ENCODE measurements around the gene LDLRAP1. TPM values are rescaled to one million over a fixed set of nuclear protein-coding genes. Genes with fewer than 3 reads are reported as not detected.

Gene LDLRAP1
- total RNA-seq, 1 donor from 2014 or later = 20.7 TPM

DNA sequence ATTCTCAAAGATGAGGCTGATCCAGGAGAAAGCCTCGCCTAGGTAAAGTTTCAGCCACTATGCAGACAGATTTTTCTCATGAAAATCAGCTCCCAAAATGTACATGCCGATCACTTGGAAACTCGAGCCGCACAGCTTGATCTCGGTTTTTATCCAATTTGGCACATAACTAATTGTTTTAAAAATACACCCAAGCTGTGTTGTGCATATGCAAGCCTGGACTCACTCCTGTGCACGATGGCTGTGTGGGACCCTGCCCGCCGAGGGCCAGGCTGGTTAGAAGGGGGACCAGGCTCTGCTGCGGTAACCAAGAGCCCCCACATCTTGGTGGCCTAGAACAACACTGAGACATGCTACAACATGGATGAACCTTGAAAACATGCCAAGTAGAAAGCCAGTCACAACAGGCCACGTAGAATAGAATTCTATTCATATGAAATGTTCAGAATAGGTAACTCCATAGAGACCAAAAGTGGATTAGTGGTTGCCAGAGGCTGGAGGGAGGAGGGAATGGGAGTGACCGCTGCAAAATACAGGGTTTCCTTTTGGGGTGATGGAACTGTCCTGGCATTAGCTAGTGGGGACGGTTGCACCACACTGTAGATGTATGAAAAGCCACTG lies 16.1 kb upstream of the LDLRAP1 start:
- no peak for DNase-seq (ENCODE audit: extremely low spot score, unreplicated experiment)
- H3K4me3 Mint-ChIP-seq = no peak overlapping the region
- H3K36me3 Mint-ChIP-seq = no peaks in the 10 kb centered on the region
- H3K9me3 Mint-ChIP-seq = peaks cover 6% of the 10 kb centered on the region
- no peak overlapping the region for H3K27ac Mint-ChIP-seq
- TF ChIP-seq, protein P1, sequence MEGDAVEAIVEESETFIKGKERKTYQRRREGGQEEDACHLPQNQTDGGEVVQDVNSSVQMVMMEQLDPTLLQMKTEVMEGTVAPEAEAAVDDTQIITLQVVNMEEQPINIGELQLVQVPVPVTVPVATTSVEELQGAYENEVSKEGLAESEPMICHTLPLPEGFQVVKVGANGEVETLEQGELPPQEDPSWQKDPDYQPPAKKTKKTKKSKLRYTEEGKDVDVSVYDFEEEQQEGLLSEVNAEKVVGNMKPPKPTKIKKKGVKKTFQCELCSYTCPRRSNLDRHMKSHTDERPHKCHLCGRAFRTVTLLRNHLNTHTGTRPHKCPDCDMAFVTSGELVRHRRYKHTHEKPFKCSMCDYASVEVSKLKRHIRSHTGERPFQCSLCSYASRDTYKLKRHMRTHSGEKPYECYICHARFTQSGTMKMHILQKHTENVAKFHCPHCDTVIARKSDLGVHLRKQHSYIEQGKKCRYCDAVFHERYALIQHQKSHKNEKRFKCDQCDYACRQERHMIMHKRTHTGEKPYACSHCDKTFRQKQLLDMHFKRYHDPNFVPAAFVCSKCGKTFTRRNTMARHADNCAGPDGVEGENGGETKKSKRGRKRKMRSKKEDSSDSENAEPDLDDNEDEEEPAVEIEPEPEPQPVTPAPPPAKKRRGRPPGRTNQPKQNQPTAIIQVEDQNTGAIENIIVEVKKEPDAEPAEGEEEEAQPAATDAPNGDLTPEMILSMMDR (conservative IDR thresholded peaks at IDR 0.05) = no peak
- no peaks in the 10 kb centered on the region for H3K27me3 Mint-ChIP-seq
- H3K4me1 Mint-ChIP-seq (ENCODE audit: unreplicated experiment) = peaks cover 12% of the 10 kb centered on the region

DNA sequence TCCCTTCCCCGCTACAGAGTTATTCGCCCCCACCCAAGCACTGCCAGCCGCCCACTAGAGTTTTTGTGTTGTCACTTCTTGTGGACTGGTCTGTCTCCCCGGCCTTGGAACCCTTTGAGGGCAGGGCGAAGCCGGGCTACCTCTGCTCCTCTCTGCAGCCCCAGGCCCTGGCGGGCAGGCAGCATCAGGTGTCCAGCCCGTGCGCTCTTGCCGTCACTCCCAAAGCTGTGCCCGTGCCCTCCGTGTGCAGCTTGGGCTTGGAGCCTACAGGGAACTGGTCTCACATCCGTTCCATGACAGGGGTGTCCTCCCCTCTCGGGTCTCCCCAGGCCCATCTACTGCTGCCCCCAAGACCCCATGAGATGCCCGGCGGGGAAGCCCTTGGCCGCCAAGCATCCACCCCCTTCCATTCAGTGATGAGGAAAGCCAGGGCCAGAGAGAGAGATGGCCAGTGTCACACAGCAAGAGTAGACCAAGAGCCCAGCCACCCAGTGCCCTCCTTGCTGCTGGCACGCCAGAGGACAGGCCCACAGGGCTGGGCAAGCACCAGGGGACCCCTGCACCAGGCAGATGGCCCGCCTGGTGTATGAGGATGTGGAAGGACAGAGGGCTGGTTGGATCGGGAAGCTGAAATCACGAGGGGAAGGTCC lies 15.3 kb upstream of the LDLRAP1 start:
- Mint-ChIP-seq H3K36me3 (no peaks in the 10 kb centered on the region), H3K4me1 (ENCODE audit: unreplicated experiment) (peaks cover 8% of the 10 kb centered on the region), H3K27ac (no peak overlapping the region), H3K27me3 (no peaks in the 10 kb centered on the region), H3K9me3 (peaks cover 6% of the 10 kb centered on the region), H3K4me3 (no peak overlapping the region)
- DNase-seq (ENCODE audit: extremely low spot score, unreplicated experiment) = no peak
- TF ChIP-seq, protein P1 (conservative IDR thresholded peaks at IDR 0.05) = no peak

DNA sequence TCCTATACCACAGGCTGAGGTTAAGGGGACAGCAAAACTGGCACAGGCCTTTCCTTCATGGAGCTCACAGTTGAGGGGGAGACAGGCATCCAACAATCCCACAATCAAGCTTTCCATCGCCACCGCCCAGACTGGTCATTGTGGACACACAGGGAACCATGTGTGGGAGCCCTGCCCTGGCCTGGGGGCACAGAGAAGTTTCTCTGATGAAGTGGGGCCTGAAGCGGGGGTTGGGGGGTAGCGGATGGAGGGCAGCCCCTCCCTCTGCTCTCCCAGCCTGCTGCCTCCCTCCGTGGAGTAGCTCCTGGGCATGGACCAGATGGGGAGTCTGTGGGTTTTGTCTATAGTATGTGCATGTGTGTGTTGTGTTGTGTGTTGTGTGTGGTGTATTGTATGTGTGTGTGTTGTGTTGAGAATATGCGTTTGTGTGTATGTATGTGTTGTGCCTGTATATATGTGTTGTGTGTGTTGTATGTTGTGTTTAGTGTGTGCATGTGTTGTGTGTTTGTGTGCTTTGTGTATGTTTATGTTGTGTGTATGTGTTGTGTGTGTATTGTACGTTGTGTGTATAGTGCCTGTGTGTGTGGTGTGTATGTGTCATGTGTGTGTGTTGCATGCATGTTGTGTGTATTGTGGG lies 14.4 kb upstream of the LDLRAP1 start:
- Mint-ChIP-seq H3K9me3 (peaks cover 6% of the 10 kb centered on the region), H3K27me3 (no peaks in the 10 kb centered on the region), H3K4me1 (ENCODE audit: unreplicated experiment) (peaks cover 8% of the 10 kb centered on the region), H3K27ac (no peak overlapping the region), H3K36me3 (no peaks in the 10 kb centered on the region), H3K4me3 (no peak overlapping the region)
- DNase-seq (ENCODE audit: extremely low spot score, unreplicated experiment) = no peak
- TF ChIP-seq, protein P1 (conservative IDR thresholded peaks at IDR 0.05) = no peak

DNA sequence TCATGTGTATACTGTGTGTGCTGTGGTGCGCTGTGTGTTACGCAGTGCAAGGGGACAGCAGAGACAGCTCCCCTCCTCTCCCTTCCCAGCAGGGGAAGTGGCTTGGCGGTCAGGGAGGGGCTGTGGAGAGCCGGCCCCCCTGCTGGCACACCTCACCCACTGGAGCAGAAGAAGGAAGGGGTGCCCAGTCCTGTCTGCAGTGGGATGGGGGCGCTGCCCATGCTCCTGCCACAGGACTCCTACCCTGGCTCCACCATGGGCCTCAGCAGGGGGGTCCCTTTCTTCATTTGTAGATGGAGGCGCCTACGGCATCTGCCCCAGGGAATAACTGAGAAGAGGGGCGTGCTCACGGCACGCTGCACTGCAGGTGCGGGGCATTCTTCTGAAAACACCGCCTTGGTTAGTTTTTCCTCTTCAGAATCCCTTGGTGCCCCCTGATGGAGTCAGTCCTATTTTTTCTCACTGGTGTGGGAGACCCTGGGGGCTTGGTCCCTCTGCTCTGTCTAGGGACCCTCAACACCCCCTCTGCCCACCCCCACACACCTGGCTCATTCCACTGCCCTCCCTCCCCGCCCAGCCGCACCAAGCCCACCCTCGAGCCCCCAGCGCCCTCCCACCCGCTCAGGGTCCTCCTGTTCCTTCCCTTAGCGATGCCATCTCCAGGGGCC lies 13.8 kb upstream of the LDLRAP1 start:
- H3K36me3 Mint-ChIP-seq = no peaks in the 10 kb centered on the region
- H3K4me3 Mint-ChIP-seq = no peak overlapping the region
- H3K27me3 Mint-ChIP-seq = no peaks in the 10 kb centered on the region
- no peak for DNase-seq (ENCODE audit: extremely low spot score, unreplicated experiment)
- no peak overlapping the region for H3K27ac Mint-ChIP-seq
- H3K4me1 Mint-ChIP-seq (ENCODE audit: unreplicated experiment) = peaks cover 8% of the 10 kb centered on the region
- TF ChIP-seq, protein P1 (conservative IDR thresholded peaks at IDR 0.05) = no peak
- peaks cover 6% of the 10 kb centered on the region for H3K9me3 Mint-ChIP-seq

DNA sequence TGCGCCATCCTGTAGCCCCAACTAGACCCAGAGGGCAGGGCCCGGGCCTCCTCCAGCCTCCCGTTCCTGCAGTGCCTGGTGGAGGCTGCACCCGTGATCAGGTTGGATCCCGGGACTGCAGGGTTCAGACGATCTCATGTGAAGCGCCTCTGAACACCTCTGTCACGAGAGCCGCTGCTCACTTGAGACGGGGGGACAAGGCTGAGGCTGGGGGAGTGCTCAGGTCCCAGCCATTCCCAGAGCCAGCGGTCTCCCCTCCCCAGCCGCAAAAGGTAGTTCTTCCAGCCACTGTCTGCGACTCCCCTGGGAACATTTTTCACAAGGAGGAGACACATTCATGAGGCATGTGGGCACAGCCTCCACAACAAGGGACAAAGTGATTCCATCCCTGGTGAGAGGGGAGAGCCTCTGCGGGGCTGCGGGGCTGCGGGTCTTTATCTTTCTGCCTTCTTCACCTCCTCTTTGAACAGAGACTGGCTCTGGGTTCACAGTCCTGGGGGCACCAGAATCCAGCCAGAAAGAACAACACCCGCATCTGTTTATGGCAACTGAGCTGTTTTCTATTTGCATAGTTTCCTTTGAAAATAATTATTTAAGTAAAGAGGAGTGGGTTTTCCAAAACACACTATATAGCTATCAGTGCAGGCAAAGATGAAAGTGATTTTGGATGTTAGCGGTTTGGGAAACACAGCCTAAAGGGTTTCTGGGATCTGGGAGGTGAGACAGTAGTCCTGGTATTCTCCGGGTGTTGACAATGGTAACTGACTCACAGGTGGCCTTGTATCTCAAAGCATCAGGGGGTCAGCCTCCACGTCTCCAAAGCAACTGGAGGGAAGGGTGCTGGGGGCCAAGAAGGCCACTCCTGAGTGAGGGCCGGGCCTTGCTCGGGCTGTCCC lies 13.0 kb upstream of the LDLRAP1 start:
- peaks cover 2% of the 10 kb centered on the region for H3K9me3 Mint-ChIP-seq
- TF ChIP-seq, protein P1 (conservative IDR thresholded peaks at IDR 0.05) = no peak
- no peaks in the 10 kb centered on the region for H3K36me3 Mint-ChIP-seq
- no peak for DNase-seq (ENCODE audit: extremely low spot score, unreplicated experiment)
- no peaks in the 10 kb centered on the region for H3K27me3 Mint-ChIP-seq
- H3K27ac Mint-ChIP-seq = no peak overlapping the region
- no peak overlapping the region for H3K4me3 Mint-ChIP-seq
- peaks cover under 1% of the 10 kb centered on the region for H3K4me1 Mint-ChIP-seq (ENCODE audit: unreplicated experiment)

Data from type B pancreatic cell (in vitro differentiated cells).